A549 (cell line): ENCODE results near the gene HSD3B7. TPM values are rescaled to one million over a fixed set of nuclear protein-coding genes. Genes with fewer than 3 reads are reported as not detected.

Experiments used
- BHLHE40 ChIP-seq: IDR thresholded peaks from 2 replicates; pipeline ENCODE4 v1.6.1; 2012; ENCODE audit warnings: low read depth, low read length, inconsistent platforms
- CHD2 ChIP-seq: fragments of 150-350 bp; IDR thresholded peaks from 2 replicates; pipeline ENCODE4 v1.6.1; 2014; ENCODE audit warnings: low read length; ENCODE audit not compliant: partially characterized antibody
- EHMT2 ChIP-seq: fragments of 200-600 bp; sonication (generic); IDR thresholded peaks from 2 replicates; pipeline ENCODE4 v1.6.1; 2016; ENCODE audit warnings: antibody characterized with exemption, low read depth, mild to moderate bottlenecking, moderate library complexity
- EP300 ChIP-seq, 2 experiments: fragments of >200 bp; sonication (Bioruptor Twin); formaldehyde crosslinking; IDR thresholded peaks; 2 replicates in 1 of 2; 3 replicates in 1 of 2; pipeline ENCODE4 v1.6.1; 2016 to 2017
- FOSB ChIP-seq: fragments of 250-450 bp; sonication (Bioruptor Pico); IDR thresholded peaks from 2 replicates; pipeline ENCODE4 v1.5.0; 2020; ENCODE audit warnings: mild to moderate bottlenecking, moderate library complexity
- FOXS1 ChIP-seq: fragments of 250-450 bp; sonication (Bioruptor Pico); IDR thresholded peaks from 2 replicates; pipeline ENCODE4 v1.5.0; 2020; ENCODE audit warnings: mild to moderate bottlenecking, moderate library complexity
- GATA3 ChIP-seq: IDR thresholded peaks from 2 replicates; pipeline ENCODE4 v1.6.1; 2012; ENCODE audit warnings: borderline replicate concordance
- HOXB13 ChIP-seq: fragments of 250-450 bp; sonication (Bioruptor Pico); IDR thresholded peaks from 2 replicates; pipeline ENCODE4 v1.5.0; 2020; ENCODE audit warnings: low read depth, mild to moderate bottlenecking, moderate library complexity
- HOXB5 ChIP-seq: fragments of 250-450 bp; sonication (Bioruptor Pico); IDR thresholded peaks from 2 replicates; pipeline ENCODE4 v1.5.0; 2020; ENCODE audit warnings: mild to moderate bottlenecking, moderate library complexity
- JUNB ChIP-seq: fragments of >200 bp; sonication (Bioruptor Twin); formaldehyde crosslinking; IDR thresholded peaks from 2 replicates; pipeline ENCODE4 v1.6.1; 2016
- KDM1A ChIP-seq: fragments of 200-600 bp; sonication (generic); IDR thresholded peaks from 2 replicates; pipeline ENCODE4 v1.6.1; 2016; ENCODE audit warnings: low read depth, mild to moderate bottlenecking
- KDM5A ChIP-seq: fragments of 200-600 bp; sonication (generic); IDR thresholded peaks from 2 replicates; pipeline ENCODE4 v1.6.1; 2016; ENCODE audit warnings: antibody characterized with exemption, mild to moderate bottlenecking
- MAZ ChIP-seq: fragments of 150-350 bp; IDR thresholded peaks from 2 replicates; pipeline ENCODE4 v1.6.1; 2014; ENCODE audit warnings: antibody characterized with exemption, low read depth, low read length, borderline replicate concordance
- MYC ChIP-seq: IDR thresholded peaks from 2 replicates; pipeline ENCODE4 v1.6.1; 2012; ENCODE audit warnings: mild to moderate bottlenecking, inconsistent platforms, low read length, improper control_type of control experiment, borderline replicate concordance
- NR3C1 ChIP-seq: fragments of >200 bp; sonication (Bioruptor Twin); formaldehyde crosslinking; IDR thresholded peaks from 3 replicates; pipeline ENCODE4 v1.6.1; 2017
- POLR2A ChIP-seq: IDR thresholded peaks from 2 replicates; pipeline ENCODE4 v1.6.1; 2012; ENCODE audit warnings: mild to moderate bottlenecking, low read length
- RARB ChIP-seq: fragments of 250-450 bp; sonication (Bioruptor Pico); IDR thresholded peaks from 2 replicates; pipeline ENCODE4 v1.8.0; 2021; ENCODE audit warnings: mild to moderate bottlenecking, moderate library complexity
- RCOR1 ChIP-seq: fragments of 150-350 bp; IDR thresholded peaks from 2 replicates; pipeline ENCODE4 v1.6.1; 2014; ENCODE audit warnings: antibody characterized with exemption, low read length, low read depth
- RFX5 ChIP-seq: fragments of 450-650 bp; IDR thresholded peaks from 2 replicates; pipeline ENCODE4 v1.7.1; 2014; ENCODE audit warnings: antibody characterized with exemption, mild to moderate bottlenecking, moderate library complexity
- RNF2 ChIP-seq: fragments of 200-600 bp; sonication (generic); IDR thresholded peaks from 2 replicates; pipeline ENCODE4 v1.6.1; 2016; ENCODE audit warnings: low read depth, mild to moderate bottlenecking, antibody characterized with exemption, moderate library complexity, borderline replicate concordance
- SMC3 ChIP-seq: fragments of >200 bp; sonication (Bioruptor Twin); formaldehyde crosslinking; IDR thresholded peaks from 3 replicates; pipeline ENCODE4 v1.6.1; 2018; ENCODE audit warnings: inconsistent platforms
- SREBF2 ChIP-seq: fragments of 450-650 bp; IDR thresholded peaks from 2 replicates; pipeline ENCODE4 v1.6.1; 2014; ENCODE audit warnings: mild to moderate bottlenecking, moderate library complexity
- ZFP36 ChIP-seq: fragments of 450-650 bp; IDR thresholded peaks from 2 replicates; pipeline ENCODE4 v1.6.1; 2014; ENCODE audit warnings: borderline replicate concordance; ENCODE audit not compliant: partially characterized antibody
- polyA plus RNA-seq, 4 experiments: library from polyadenylated mRNA; depleted of rRNA in 3 of 4; stranded (reverse); fragments of >200 nt; fragmentation: RNase III in 1 of 4; extraction: RNeasy Plus Mini Kit Qiagen cat#74134 plus additional on column Dnase treatment in 1 of 4; gene quantifications; 2 replicates in 3 of 4; 3 replicates in 1 of 4; pipeline ENCODE4 v1.2.3, GENCODE V29; 2011 to 2017
- TF ChIP-seq, protein P1 (sequence below): fragments of 200-600 bp; sonication (generic); IDR thresholded peaks from 2 replicates; pipeline ENCODE4 v1.6.1; 2016; ENCODE audit warnings: antibody characterized with exemption, mild to moderate bottlenecking, moderate library complexity
- TF ChIP-seq, protein P2 (sequence below): IDR thresholded peaks from 2 replicates; pipeline ENCODE4 v1.6.1; 2012
- TF ChIP-seq, protein P3 (sequence below): fragments of >200 bp; sonication (Bioruptor Twin); formaldehyde crosslinking; IDR thresholded peaks from 3 replicates; pipeline ENCODE4 v1.5.1; 2016
- TF ChIP-seq, protein P4 (sequence below): IDR thresholded peaks from 2 replicates; pipeline ENCODE4 v1.6.1; 2012; ENCODE audit warnings: low read depth, borderline replicate concordance

Gene HSD3B7
- polyA plus RNA-seq, 2 of the 4 experiments (the other 2 are of a cell fraction): 10.5 to 19.7 TPM

DNA sequence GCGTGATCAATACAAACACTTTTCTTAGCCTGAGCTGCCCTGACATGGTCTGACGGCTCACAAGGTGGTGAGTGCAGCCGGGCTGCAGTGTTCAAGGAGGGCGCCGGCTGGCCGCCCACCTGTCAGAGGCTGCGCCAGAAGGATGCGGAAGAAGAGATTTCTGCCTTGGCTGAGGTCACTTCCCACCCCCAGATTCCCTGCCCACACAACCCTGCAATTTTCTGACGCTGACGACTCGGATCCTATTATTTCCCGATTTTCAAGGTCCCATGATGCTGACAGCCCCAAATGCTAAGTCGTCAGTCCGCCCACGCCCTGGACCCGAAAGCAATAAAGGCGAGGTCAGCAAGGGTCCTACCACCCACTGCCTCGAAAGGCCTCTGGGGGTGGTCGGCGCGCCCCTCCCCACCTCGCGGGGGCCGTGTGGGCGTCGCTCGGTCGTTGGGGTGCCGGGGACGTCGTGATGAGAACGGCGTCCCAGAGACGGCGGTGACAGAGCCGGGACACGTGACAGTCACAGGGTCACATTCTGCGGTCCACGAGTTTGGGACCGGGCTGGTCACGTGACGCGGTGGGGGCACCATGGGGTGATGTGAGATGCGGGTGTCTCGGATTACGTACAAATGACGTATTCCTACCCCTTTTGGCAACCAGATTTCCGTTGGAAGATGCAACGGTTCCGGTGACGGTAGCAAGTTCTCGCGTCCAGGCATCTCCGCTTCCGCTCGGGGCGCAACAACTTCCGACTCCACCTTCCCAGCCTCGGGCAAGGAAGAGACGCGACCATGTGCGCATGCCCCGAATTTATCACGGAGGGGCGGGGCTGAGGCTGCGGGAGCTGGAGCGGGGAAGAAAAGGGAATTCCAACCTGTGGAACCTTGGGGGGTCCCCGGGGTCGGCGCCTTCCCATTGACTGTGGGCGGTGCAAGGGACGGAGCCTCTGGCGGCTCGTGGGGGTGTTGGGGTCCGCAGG, 48.0 kb downstream of the HSD3B7 start, which contains the start of gene STX4 (continued):
- TF ChIP-seq, protein P1, sequence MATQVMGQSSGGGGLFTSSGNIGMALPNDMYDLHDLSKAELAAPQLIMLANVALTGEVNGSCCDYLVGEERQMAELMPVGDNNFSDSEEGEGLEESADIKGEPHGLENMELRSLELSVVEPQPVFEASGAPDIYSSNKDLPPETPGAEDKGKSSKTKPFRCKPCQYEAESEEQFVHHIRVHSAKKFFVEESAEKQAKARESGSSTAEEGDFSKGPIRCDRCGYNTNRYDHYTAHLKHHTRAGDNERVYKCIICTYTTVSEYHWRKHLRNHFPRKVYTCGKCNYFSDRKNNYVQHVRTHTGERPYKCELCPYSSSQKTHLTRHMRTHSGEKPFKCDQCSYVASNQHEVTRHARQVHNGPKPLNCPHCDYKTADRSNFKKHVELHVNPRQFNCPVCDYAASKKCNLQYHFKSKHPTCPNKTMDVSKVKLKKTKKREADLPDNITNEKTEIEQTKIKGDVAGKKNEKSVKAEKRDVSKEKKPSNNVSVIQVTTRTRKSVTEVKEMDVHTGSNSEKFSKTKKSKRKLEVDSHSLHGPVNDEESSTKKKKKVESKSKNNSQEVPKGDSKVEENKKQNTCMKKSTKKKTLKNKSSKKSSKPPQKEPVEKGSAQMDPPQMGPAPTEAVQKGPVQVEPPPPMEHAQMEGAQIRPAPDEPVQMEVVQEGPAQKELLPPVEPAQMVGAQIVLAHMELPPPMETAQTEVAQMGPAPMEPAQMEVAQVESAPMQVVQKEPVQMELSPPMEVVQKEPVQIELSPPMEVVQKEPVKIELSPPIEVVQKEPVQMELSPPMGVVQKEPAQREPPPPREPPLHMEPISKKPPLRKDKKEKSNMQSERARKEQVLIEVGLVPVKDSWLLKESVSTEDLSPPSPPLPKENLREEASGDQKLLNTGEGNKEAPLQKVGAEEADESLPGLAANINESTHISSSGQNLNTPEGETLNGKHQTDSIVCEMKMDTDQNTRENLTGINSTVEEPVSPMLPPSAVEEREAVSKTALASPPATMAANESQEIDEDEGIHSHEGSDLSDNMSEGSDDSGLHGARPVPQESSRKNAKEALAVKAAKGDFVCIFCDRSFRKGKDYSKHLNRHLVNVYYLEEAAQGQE: no peak
- TF ChIP-seq FOSB (CRISPR knock-in tag): no peak
- no peak; the same call in 1 of the 2 replicates for TF ChIP-seq MYC
- TF ChIP-seq SREBF2: no peak
- TF ChIP-seq JUNB: no peak
- TF ChIP-seq, protein P2, sequence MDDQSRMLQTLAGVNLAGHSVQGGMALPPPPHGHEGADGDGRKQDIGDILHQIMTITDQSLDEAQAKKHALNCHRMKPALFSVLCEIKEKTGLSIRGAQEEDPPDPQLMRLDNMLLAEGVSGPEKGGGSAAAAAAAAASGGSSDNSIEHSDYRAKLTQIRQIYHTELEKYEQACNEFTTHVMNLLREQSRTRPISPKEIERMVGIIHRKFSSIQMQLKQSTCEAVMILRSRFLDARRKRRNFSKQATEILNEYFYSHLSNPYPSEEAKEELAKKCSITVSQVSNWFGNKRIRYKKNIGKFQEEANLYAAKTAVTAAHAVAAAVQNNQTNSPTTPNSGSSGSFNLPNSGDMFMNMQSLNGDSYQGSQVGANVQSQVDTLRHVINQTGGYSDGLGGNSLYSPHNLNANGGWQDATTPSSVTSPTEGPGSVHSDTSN: 0 out of 2 replicates have a peak, but pooled peaks have one; percentile 27
- TF ChIP-seq KDM1A: no peak
- TF ChIP-seq ZFP36: no peak
- TF ChIP-seq RCOR1: no peak
- TF ChIP-seq POLR2A: no peak; the same call in 1 of the 2 replicates
- TF ChIP-seq MAZ: 0 out of 2 replicates have a peak, but pooled peaks have one; percentile 71
- peak; percentile 46; the same call in 1 of the 2 replicates for TF ChIP-seq FOXS1 (CRISPR knock-in tag)
- TF ChIP-seq EHMT2: no peak
- no peak for TF ChIP-seq CHD2
- TF ChIP-seq, protein P3, sequence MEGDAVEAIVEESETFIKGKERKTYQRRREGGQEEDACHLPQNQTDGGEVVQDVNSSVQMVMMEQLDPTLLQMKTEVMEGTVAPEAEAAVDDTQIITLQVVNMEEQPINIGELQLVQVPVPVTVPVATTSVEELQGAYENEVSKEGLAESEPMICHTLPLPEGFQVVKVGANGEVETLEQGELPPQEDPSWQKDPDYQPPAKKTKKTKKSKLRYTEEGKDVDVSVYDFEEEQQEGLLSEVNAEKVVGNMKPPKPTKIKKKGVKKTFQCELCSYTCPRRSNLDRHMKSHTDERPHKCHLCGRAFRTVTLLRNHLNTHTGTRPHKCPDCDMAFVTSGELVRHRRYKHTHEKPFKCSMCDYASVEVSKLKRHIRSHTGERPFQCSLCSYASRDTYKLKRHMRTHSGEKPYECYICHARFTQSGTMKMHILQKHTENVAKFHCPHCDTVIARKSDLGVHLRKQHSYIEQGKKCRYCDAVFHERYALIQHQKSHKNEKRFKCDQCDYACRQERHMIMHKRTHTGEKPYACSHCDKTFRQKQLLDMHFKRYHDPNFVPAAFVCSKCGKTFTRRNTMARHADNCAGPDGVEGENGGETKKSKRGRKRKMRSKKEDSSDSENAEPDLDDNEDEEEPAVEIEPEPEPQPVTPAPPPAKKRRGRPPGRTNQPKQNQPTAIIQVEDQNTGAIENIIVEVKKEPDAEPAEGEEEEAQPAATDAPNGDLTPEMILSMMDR: no peak
- TF ChIP-seq, protein P4, sequence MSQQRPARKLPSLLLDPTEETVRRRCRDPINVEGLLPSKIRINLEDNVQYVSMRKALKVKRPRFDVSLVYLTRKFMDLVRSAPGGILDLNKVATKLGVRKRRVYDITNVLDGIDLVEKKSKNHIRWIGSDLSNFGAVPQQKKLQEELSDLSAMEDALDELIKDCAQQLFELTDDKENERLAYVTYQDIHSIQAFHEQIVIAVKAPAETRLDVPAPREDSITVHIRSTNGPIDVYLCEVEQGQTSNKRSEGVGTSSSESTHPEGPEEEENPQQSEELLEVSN: peak; percentile 93
- TF ChIP-seq RNF2: no peak
- TF ChIP-seq SMC3: no peak
- no peak for TF ChIP-seq EP300 (IDR thresholded peaks at IDR 0.05)
- TF ChIP-seq HOXB13 (CRISPR knock-in tag): peak; percentile 52; the same call in 1 of the 2 replicates
- peak; percentile 64; the same call in 1 of the 2 replicates for TF ChIP-seq BHLHE40
- peak; percentile 24; the same call in 1 of the 2 replicates for TF ChIP-seq RFX5
- peak; percentile 83 for TF ChIP-seq HOXB5 (CRISPR knock-in tag)
- peak; percentile 16; the same call in 1 of the 2 replicates for TF ChIP-seq GATA3
- TF ChIP-seq NR3C1: no peak
- no peak for TF ChIP-seq KDM5A
- TF ChIP-seq RARB: no peak
- TF ChIP-seq, all 56 proteins: peak for 20
